ENCODE data around the gene PATE2. TPM values are rescaled to one million over a fixed set of nuclear protein-coding genes. Genes with fewer than 3 reads are reported as not detected.

PATE2 gene
- polyA plus RNA-seq, 2 donors = not detected

GRCh38 chr11:125740617-125741016 is 38.0 kb downstream of the PATE2 start:
- Histone ChIP-seq H3K4me1 (ENCODE audit: control insufficient read depth in 2 of 2, insufficient read depth in 2 of 2, low read length in 1 of 2) (no peaks in the 10 kb centered on the region), H3K27me3 (ENCODE audit: control insufficient read depth in 1 of 2, insufficient read depth in 2 of 2, low read length in 2 of 2) (no peaks in the 10 kb centered on the region), H3K27ac (ENCODE audit: low read depth in 2 of 2, low read length in 1 of 2) (no peak overlapping the region), H3K9me3 (ENCODE audit: control insufficient read depth in 2 of 2, insufficient read depth in 1 of 2, low read depth in 1 of 2, low read length in 1 of 2) (no peaks in the 10 kb centered on the region), H3K36me3 (ENCODE audit: control insufficient read depth in 2 of 2, insufficient read depth in 2 of 2, low read length in 1 of 2) (no peaks in the 10 kb centered on the region), H3K4me3 (ENCODE audit: low read depth in 1 of 2, low read length in 2 of 2) (no peak overlapping the region)

GRCh38 chr11:125728969-125729368 is 49.7 kb downstream of the PATE2 start:
- Histone ChIP-seq H3K27me3 (ENCODE audit: control insufficient read depth in 1 of 2, insufficient read depth in 2 of 2, low read length in 2 of 2) (peaks cover 0 to 3% of the 10 kb centered on the region in 2 donors), H3K4me1 (ENCODE audit: control insufficient read depth in 2 of 2, insufficient read depth in 2 of 2, low read length in 1 of 2) (no peaks in the 10 kb centered on the region), H3K27ac (ENCODE audit: low read depth in 2 of 2, low read length in 1 of 2) (no peak overlapping the region), H3K4me3 (ENCODE audit: low read depth in 1 of 2, low read length in 2 of 2) (no peak overlapping the region), H3K9me3 (ENCODE audit: control insufficient read depth in 2 of 2, insufficient read depth in 1 of 2, low read depth in 1 of 2, low read length in 1 of 2) (no peaks in the 10 kb centered on the region), H3K36me3 (ENCODE audit: control insufficient read depth in 2 of 2, insufficient read depth in 2 of 2, low read length in 1 of 2) (no peaks in the 10 kb centered on the region)
- 42 to 54% methylated on average over 3 of the region's 3 CpGs for WGBS, 2 donors

Other genes starting within 250 kb of the PATE2 start
- 10 to 100 TPM; 22.0 to 69.9 TPM for gene EI24, start 209.4 kb downstream of the PATE2 start, polyA plus RNA-seq
- 10 to 100 TPM; 19.1 to 38.6 TPM for gene STT3A, start 186.0 kb downstream of the PATE2 start, polyA plus RNA-seq
- gene CHEK1, start 153.7 kb downstream of the PATE2 start, polyA plus RNA-seq = 1 to 10 TPM; 4.2 to 6.7 TPM
- gene ACRV1, start 98.0 kb downstream of the PATE2 start, polyA plus RNA-seq = not detected
- not detected for gene PATE1, start 32.5 kb downstream of the PATE2 start, polyA plus RNA-seq
- not detected for gene PATE3, start 9.3 kb upstream of the PATE2 start, polyA plus RNA-seq
- not detected for gene PATE4, start 54.5 kb upstream of the PATE2 start, polyA plus RNA-seq
- 1 to 10 TPM; 3.7 to 4.1 TPM for gene HYLS1, start 108.8 kb upstream of the PATE2 start, polyA plus RNA-seq
- 1 to 10 TPM; 6.8 to 7.0 TPM for gene PUS3, start 124.4 kb upstream of the PATE2 start, polyA plus RNA-seq
- gene DDX25, start 125.7 kb upstream of the PATE2 start, polyA plus RNA-seq = under 1 TPM; 0.14 to 0.27 TPM
- gene VSIG10L2, start 167.2 kb upstream of the PATE2 start, polyA plus RNA-seq = under 1 TPM; 0.59 to 0.86 TPM

Data from esophagus (tissue), 2 donors.